SU-DHL-6 (cell line): ENCODE results near the gene ADGRG7.

Source experiments
- H2AFZ ChIP-seq: fragments of 200-600 bp; sonication (generic); 2 replicates; pipeline ENCODE4 v1.6.1; 2014; ENCODE audit warnings: low read depth, mild to moderate bottlenecking, moderate library complexity, mixed read lengths, antibody characterized with exemption, low read length; ENCODE audit not compliant: severe bottlenecking
- H3F3A ChIP-seq: fragments of 200-600 bp; shearing (Covaris generic); 2 replicates; pipeline ENCODE4 v1.6.0; 2016; ENCODE audit warnings: antibody characterized with exemption, mild to moderate bottlenecking; ENCODE audit not compliant: insufficient read depth
- H3K27ac ChIP-seq: fragments of 200-600 bp; sonication (generic); 2 replicates; pipeline ENCODE4 v1.5.1; 2016; ENCODE audit warnings: low read depth, mild to moderate bottlenecking, low read length, moderate library complexity, mixed read lengths
- H3K27me3 ChIP-seq: fragments of 200-600 bp; sonication (generic), shearing (Covaris generic); 2 replicates; pipeline ENCODE4 v1.6.0; 2014; ENCODE audit warnings: mild to moderate bottlenecking, low read length
- H3K36me3 ChIP-seq: fragments of 200-600 bp; sonication (generic); 2 replicates; pipeline ENCODE4 v1.6.1; 2014; ENCODE audit warnings: mild to moderate bottlenecking, low read length, mixed read lengths
- H3K4me2 ChIP-seq: fragments of 300-600, 200-600 bp; shearing (Covaris generic), sonication (generic); 2 replicates; pipeline ENCODE4 v1.6.0; 2014; ENCODE audit warnings: low read length, low read depth, mild to moderate bottlenecking; ENCODE audit not compliant: poor library complexity, severe bottlenecking
- H3K4me3 ChIP-seq: fragments of 200-600 bp; sonication (generic); 2 replicates; pipeline ENCODE4 v1.5.1; 2014; ENCODE audit warnings: antibody characterized with exemption, low read length, mild to moderate bottlenecking, mixed read lengths; ENCODE audit not compliant: insufficient read depth, poor library complexity, severe bottlenecking
- H3K79me2 ChIP-seq: fragments of 200-600 bp; sonication (generic); 2 replicates; pipeline ENCODE4 v1.6.1; 2014; ENCODE audit warnings: mild to moderate bottlenecking, low read length, moderate library complexity; ENCODE audit not compliant: insufficient read depth
- H3K9ac ChIP-seq: fragments of 200-600 bp; sonication (generic); 2 replicates; pipeline ENCODE4 v1.7.0; 2014; ENCODE audit warnings: mild to moderate bottlenecking, low read length
- H3K9me2 ChIP-seq: fragments of 200-600 bp; sonication (generic); replicated peaks from 2 replicates; pipeline ENCODE4 v1.6.1; 2014; ENCODE audit warnings: low read length; ENCODE audit not compliant: insufficient read depth
- H3K9me3 ChIP-seq: fragments of 200-600 bp; sonication (generic); 2 replicates; pipeline ENCODE4 v1.6.1; 2014; ENCODE audit warnings: low read length, mixed read lengths; ENCODE audit not compliant: insufficient read depth
- H4K20me1 ChIP-seq: fragments of 200-600 bp; sonication (generic); 2 replicates; pipeline ENCODE4 v1.6.1; 2014; ENCODE audit warnings: low read depth, mild to moderate bottlenecking, antibody characterized with exemption, low read length, moderate library complexity, mixed read lengths
- CTCF ChIP-seq: fragments of 200-600 bp; sonication (generic); IDR thresholded peaks from one replicate; pipeline ENCODE4 v1.5.1; 2017; ENCODE audit warnings: antibody characterized with exemption, mild to moderate bottlenecking, low read length, moderate library complexity; ENCODE audit not compliant: insufficient read depth, poor library complexity, severe bottlenecking
- EZH2phosphoT487 ChIP-seq: fragments of 200-600 bp; sonication (generic), shearing (Covaris generic); conservative IDR thresholded peaks from 2 replicates; pipeline ENCODE4 v1.6.1; 2018; ENCODE audit warnings: mild to moderate bottlenecking, antibody characterized with exemption, low read length, moderate library complexity, mixed read lengths

The ADGRG7 gene

GRCh38 chr3:100709842-100710260, 100.5 kb downstream of the ADGRG7 start:
- no peak overlapping the region for H2AFZ ChIP-seq
- peak overlapping the region; percentile 73 for H3K9ac ChIP-seq
- H3K27ac ChIP-seq: peak overlapping the region; percentile 54
- H3K79me2 ChIP-seq: peaks cover 49% of the 10 kb centered on the region
- peaks cover 8% of the 10 kb centered on the region; the same call in 1 of the 2 replicates for H3K36me3 ChIP-seq
- H4K20me1 ChIP-seq: peaks cover 18% of the 10 kb centered on the region
- no peaks in the 10 kb centered on the region for H3K9me3 ChIP-seq
- H3F3A ChIP-seq: no peaks in the 10 kb centered on the region; the same call in 1 of the 2 replicates
- peak overlapping the region; percentile 88 for H3K4me2 ChIP-seq
- H3K9me2 ChIP-seq: no peaks in the 10 kb centered on the region
- no peaks in the 10 kb centered on the region for H3K27me3 ChIP-seq
- TF ChIP-seq CTCF: no peak
- no peak for TF ChIP-seq EZH2phosphoT487
- H3K4me3 ChIP-seq: peak overlapping the region; percentile 83

- no peak overlapping the region for H2AFZ ChIP-seq
- H3K9me3 ChIP-seq: no peaks in the 10 kb centered on the region
- H3K4me3 ChIP-seq: peak overlapping the region; percentile 70
- TF ChIP-seq EZH2phosphoT487 (no peak), CTCF (no peak)
- no peaks in the 10 kb centered on the region; the same call in 1 of the 2 replicates for H3F3A ChIP-seq
- H4K20me1 ChIP-seq: peaks cover 18% of the 10 kb centered on the region
- H3K27me3 ChIP-seq: no peaks in the 10 kb centered on the region
- H3K9me2 ChIP-seq: no peaks in the 10 kb centered on the region
- H3K4me2 ChIP-seq: peak overlapping the region; percentile 83
- H3K27ac ChIP-seq: peak overlapping the region; percentile 33
- peak overlapping the region; percentile 73 for H3K9ac ChIP-seq
- peaks cover 13% of the 10 kb centered on the region; the same call in 1 of the 2 replicates for H3K36me3 ChIP-seq
- peaks cover 54% of the 10 kb centered on the region for H3K79me2 ChIP-seq
Measured at GRCh38 chr3:100710261-100710968, 101.0 kb downstream of the ADGRG7 start.

GRCh38 chr3:100715176-100715575, 105.8 kb downstream of the ADGRG7 start:
- H4K20me1 ChIP-seq: peaks cover 35% of the 10 kb centered on the region
- TF ChIP-seq CTCF (no peak), EZH2phosphoT487 (no peak)
- no peak overlapping the region for H3K9ac ChIP-seq
- H3K27me3 ChIP-seq: no peaks in the 10 kb centered on the region
- peaks cover 95% of the 10 kb centered on the region for H3K79me2 ChIP-seq
- H3K9me3 ChIP-seq: no peaks in the 10 kb centered on the region
- H3K9me2 ChIP-seq: no peaks in the 10 kb centered on the region
- no peaks in the 10 kb centered on the region; the same call in 1 of the 2 replicates for H3F3A ChIP-seq
- no peak overlapping the region for H3K4me2 ChIP-seq
- no peak overlapping the region for H2AFZ ChIP-seq
- H3K27ac ChIP-seq: no peak overlapping the region
- H3K36me3 ChIP-seq: peaks cover 37% of the 10 kb centered on the region; the same call in 1 of the 2 replicates
- no peak overlapping the region for H3K4me3 ChIP-seq
